AG09319 (cell line): Measurements from ENCODE around the gene F2RL3.

Experiments
- DNase-seq: peaks from one replicate; pipeline ENCODE4 v3.0.0-alpha.2; 2010; ENCODE audit warnings: low read depth; ENCODE audit errors: extremely low read depth
- TF ChIP-seq, protein P1 (sequence below): IDR thresholded peaks from 2 replicates; pipeline ENCODE4 v1.5.1; 2011; ENCODE audit warnings: low read depth, mild to moderate bottlenecking, inconsistent platforms, low read length, moderate library complexity

Gene F2RL3

DNA sequence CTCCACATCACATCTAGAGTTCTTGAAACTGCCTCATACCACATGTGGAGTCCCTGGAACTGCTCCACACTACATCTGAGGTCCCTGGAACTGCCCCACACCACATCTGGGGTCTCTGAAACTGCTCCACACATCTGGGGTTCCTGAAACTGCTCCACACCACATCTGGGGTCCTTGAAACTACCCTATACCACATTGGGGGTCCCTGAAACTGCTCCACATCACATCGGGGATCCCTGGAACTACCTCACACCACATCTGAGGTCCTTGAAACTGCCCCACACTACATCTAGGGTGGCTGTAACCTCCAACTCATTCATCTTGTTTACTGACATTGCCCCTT lies 33.8 kb downstream of the F2RL3 start:
- TF ChIP-seq, protein P1, sequence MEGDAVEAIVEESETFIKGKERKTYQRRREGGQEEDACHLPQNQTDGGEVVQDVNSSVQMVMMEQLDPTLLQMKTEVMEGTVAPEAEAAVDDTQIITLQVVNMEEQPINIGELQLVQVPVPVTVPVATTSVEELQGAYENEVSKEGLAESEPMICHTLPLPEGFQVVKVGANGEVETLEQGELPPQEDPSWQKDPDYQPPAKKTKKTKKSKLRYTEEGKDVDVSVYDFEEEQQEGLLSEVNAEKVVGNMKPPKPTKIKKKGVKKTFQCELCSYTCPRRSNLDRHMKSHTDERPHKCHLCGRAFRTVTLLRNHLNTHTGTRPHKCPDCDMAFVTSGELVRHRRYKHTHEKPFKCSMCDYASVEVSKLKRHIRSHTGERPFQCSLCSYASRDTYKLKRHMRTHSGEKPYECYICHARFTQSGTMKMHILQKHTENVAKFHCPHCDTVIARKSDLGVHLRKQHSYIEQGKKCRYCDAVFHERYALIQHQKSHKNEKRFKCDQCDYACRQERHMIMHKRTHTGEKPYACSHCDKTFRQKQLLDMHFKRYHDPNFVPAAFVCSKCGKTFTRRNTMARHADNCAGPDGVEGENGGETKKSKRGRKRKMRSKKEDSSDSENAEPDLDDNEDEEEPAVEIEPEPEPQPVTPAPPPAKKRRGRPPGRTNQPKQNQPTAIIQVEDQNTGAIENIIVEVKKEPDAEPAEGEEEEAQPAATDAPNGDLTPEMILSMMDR: no peak
- DNase-seq: no peak

DNA sequence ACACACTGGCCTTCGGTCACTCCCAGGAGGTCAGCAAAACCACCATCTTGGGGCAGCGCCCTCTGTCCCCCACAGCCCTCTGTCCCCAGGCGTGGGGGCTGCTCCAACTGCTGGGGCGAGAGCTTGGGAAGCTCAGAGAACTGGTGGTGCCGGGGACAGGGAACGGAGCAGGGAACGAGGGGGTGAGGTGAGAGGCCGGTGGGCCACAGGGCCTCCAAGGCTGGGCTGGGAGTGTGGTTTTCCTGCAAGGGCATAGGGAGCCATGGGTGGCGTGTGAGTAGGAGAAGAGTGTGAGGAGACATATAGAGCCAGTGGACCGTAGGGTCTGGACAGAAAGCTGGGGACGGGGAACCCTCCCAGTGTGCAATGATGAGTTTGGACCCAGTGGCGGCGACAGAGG lies 34.1 kb downstream of the F2RL3 start:
- TF ChIP-seq, protein P1: no peak
- DNase-seq: no peak

DNA sequence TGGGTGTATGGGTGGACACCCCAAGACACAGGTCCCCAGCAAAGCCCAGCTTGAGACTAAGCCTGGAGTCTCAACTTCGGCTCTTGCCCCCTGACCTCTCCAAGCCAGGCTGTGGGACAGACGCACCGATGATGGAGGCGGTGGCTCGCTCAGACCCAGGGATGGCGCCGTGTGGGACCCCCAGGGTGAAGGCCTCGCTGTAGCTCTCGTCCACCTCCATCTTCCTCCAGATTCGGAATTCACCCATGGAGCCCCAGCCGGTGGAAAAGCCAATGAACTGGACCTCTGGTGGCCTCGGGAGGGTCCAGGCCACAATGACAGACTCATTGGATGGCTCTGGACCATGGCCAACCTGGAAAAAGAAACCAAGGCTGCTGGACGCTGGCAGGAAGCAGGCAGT lies 39.1 kb downstream of the F2RL3 start:
- DNase-seq: no peak
- TF ChIP-seq, protein P1: no peak

DNA sequence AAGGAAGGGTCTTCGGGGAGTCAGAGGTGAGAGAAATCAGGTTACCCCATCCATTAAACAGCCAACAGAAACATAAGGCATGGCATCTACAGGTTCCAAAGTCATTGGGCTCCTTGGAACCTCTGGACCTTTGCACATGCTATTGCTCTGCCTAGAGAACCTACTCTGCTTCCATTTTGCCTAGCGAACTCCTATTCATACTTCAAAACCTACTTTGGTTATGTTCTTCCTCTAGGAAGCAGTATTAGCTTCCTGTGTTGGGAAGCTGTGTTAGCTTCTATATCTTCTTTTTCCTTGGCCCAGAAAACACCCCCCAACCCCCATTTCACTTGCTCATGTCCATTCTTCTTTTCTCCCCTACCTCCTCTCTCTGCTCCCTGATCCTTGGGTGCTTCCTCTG lies 39.6 kb downstream of the F2RL3 start:
- TF ChIP-seq, protein P1: no peak
- DNase-seq: no peak

DNA sequence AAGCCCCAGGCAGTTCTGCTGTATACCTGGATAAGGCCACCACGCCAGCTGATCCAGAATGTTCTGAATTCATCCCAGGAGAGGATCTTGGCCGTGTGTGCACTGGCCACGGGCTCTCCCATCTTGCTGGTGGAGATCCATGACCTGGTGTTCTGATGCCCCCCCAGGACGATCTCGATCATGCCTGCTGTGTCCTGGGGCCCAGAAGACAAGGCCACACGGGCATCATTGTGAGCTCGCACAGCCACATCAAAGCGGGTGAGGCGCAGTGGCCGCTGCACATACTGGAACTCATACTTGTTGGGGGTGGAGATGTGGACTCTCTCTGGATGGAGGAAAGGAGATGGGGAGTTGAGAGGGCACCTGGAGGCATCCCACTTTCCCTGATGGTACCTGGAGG lies 40.1 kb downstream of the F2RL3 start:
- TF ChIP-seq, protein P1: no peak
- DNase-seq: no peak

DNA sequence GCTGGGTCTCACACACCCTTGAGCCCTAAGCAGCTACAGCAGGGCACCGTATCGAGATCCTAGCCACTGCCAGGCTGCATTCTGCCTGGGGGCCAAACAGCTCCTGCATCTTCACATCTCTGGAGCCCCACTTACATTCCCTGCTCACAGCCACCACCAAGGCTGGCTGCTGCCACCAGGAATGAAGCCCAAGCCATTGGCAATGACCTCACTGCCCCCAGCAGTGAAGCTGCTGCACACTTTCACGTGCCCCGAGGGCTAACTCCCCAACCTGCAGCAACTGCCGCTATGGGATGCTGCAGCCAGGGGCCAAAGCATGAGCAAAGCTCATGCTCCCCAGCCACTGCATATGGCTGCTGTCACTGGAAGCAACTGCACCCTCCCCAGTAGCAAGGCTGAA lies 42.0 kb downstream of the F2RL3 start:
- TF ChIP-seq, protein P1: no peak
- DNase-seq: no peak

DNA sequence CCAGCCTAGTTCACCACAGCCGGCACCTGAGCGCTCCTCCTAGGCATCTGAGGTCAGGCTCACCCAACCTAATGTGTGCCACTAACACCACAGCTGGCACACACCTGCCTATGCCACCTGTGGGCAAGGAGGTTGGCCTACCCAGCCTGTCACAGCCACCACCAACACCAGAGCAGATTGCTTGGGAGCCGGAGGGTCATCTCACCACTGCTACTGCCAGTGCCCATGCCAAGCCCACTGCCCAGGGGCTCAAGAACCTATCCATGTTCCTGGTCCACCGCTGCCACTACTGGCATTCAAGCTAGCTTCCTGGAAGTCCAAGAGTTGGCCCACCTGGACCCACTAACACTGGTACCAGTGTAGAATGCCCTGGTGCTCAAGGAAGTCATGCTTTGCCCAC lies 42.5 kb downstream of the F2RL3 start:
- TF ChIP-seq, protein P1: no peak
- DNase-seq: no peak
